K562 (cell line): ENCODE results near the gene ABCF3. TPM values are rescaled to one million over a fixed set of nuclear protein-coding genes. Genes with fewer than 3 reads are reported as not detected.

ENCODE experiments used
- CC2D1A ChIP-seq: fragments of 450-650 bp; IDR thresholded peaks from 2 replicates; pipeline ENCODE4 v1.6.1; 2017; ENCODE audit warnings: mild to moderate bottlenecking
- CHD2 ChIP-seq: IDR thresholded peaks from 2 replicates; pipeline ENCODE4 v1.6.1; 2011; ENCODE audit warnings: low read depth, low read length
- DNMT1 ChIP-seq: fragments of 450-650 bp; IDR thresholded peaks from 2 replicates; pipeline ENCODE4 v1.6.1; 2016; ENCODE audit warnings: antibody characterized with exemption, mild to moderate bottlenecking
- HDAC2 ChIP-seq: fragments of 450-650 bp; IDR thresholded peaks from 2 replicates; pipeline ENCODE4 v1.6.1; 2016; ENCODE audit warnings: mild to moderate bottlenecking
- HDGF ChIP-seq: fragments of 450-650 bp; IDR thresholded peaks from 2 replicates; pipeline ENCODE4 v1.6.1; 2016
- NBN ChIP-seq: fragments of 450-650 bp; IDR thresholded peaks from 2 replicates; pipeline ENCODE4 v1.6.1; 2016; ENCODE audit warnings: low read depth, mild to moderate bottlenecking
- PHF8 ChIP-seq: fragments of 200-600 bp; sonication (generic); IDR thresholded peaks from 2 replicates; pipeline ENCODE4 v1.6.1; 2012; ENCODE audit warnings: mixed run types, mild to moderate bottlenecking, inconsistent platforms, low read length, moderate library complexity, borderline replicate concordance
- SIN3B ChIP-seq: fragments of 450-650 bp; IDR thresholded peaks from 2 replicates; pipeline ENCODE4 v1.6.1; 2017; ENCODE audit warnings: low read depth, mild to moderate bottlenecking, moderate library complexity
- SREBF2 ChIP-seq: sonication (generic); formaldehyde crosslinking; IDR thresholded peaks from 2 replicates; pipeline ENCODE4 v1.4.0; 2020; ENCODE audit warnings: mild to moderate bottlenecking, missing genetic modification reagents
- STAT5B ChIP-seq: fragments of 250-450 bp; sonication (Bioruptor Pico); IDR thresholded peaks from 2 replicates; pipeline ENCODE4 v1.8.0; 2021; ENCODE audit warnings: mild to moderate bottlenecking, inconsistent platforms
- TAF1 ChIP-seq: IDR thresholded peaks from 2 replicates; pipeline ENCODE4 v1.6.1; 2011; ENCODE audit warnings: mild to moderate bottlenecking, low read length, moderate library complexity; ENCODE audit not compliant: insufficient read depth, control insufficient read depth, severe bottlenecking; ENCODE audit errors: extremely low read depth
- TCF7 ChIP-seq: sonication (generic); IDR thresholded peaks from 2 replicates; pipeline ENCODE4 v1.6.1; 2016; ENCODE audit warnings: antibody characterized with exemption, borderline replicate concordance
- ZBTB1 ChIP-seq: sonication (generic); formaldehyde crosslinking; IDR thresholded peaks from 2 replicates; pipeline ENCODE4 v1.8.1; 2023; ENCODE audit warnings: missing genetic modification reagents, low read depth, mild to moderate bottlenecking, borderline replicate concordance
- ZNF717 ChIP-seq: fragments of 250-450 bp; sonication (Bioruptor Pico); IDR thresholded peaks from 2 replicates; pipeline ENCODE4 v1.5.0; 2021
- polyA plus RNA-seq, 8 experiments: library from polyadenylated mRNA; depleted of rRNA in 4 of 8; stranded (reverse) in 5 of 8; unstranded in 3 of 8; fragments of >200 nt; fragmentation: Nextera tagmentation in 2 of 8; fragmentation: Illumina TruSeq in 1 of 8; extraction: Ambion mirVana in 2 of 8; extraction: Trizol in 1 of 8; gene quantifications; 2 replicates each; pipeline versions ENCODE4 v1.2.1 to v1.2.3, GENCODE V29; 2011 to 2014; ENCODE audit warnings: inconsistent platforms in 1 of 8, missing spikeins in 1 of 8
- total RNA-seq, 7 experiments: library from RNA; depleted of rRNA in 6 of 7; stranded (reverse); fragments of >200 nt in 6 of 7; fragmentation: Illumina TruSeq in 2 of 7; extraction: Trizol in 2 of 7; gene quantifications; 2 replicates each; pipeline versions ENCODE4 v1.2.1 to v1.2.3, GENCODE V29; 2011 to 2021; ENCODE audit warnings: low replicate concordance in 1 of 7
- TF ChIP-seq, protein P1 (sequence below): fragments of 450-650 bp; conservative IDR thresholded peaks from 2 replicates; pipeline ENCODE4 v1.6.1; 2016; ENCODE audit warnings: missing genetic modification characterization, low read depth, mild to moderate bottlenecking, control low read depth, missing compliant biosample characterization
- TF ChIP-seq, protein P2 (sequence below): sonication (generic); formaldehyde crosslinking; IDR thresholded peaks from 2 replicates; pipeline ENCODE4 v1.5.0; 2020; ENCODE audit warnings: missing genetic modification reagents
- TF ChIP-seq, protein P3 (sequence below), 2 experiments: IDR thresholded peaks; 2 replicates each; pipeline ENCODE4 v1.6.1; 2012; ENCODE audit warnings: improper control_type of control experiment in 2 of 2, low read depth in 2 of 2, low read length in 2 of 2, borderline replicate concordance in 1 of 2
- TF ChIP-seq, protein P4 (sequence below): sonication (generic); formaldehyde crosslinking; IDR thresholded peaks from 2 replicates; pipeline ENCODE4 v1.8.0; 2022; ENCODE audit warnings: mild to moderate bottlenecking, low read depth, missing genetic modification reagents
- TF ChIP-seq, protein P5 (sequence below), 2 experiments: fragments of 450-650 bp in 1 of 2; sonication (generic) in 1 of 2; formaldehyde crosslinking in 1 of 2; IDR thresholded peaks in 1 of 2; conservative IDR thresholded peaks in 1 of 2; 2 replicates each; pipeline versions ENCODE4 v1.6.1 to v1.8.1; 2016 to 2023; ENCODE audit warnings: mild to moderate bottlenecking in 2 of 2, moderate library complexity in 2 of 2, inconsistent platforms in 1 of 2, missing genetic modification reagents in 1 of 2
- TF ChIP-seq, protein P6 (sequence below): fragments of 450-650 bp; IDR thresholded peaks from 2 replicates; pipeline ENCODE4 v1.6.1; 2016; ENCODE audit warnings: low read depth, mild to moderate bottlenecking, moderate library complexity

The ABCF3 gene
- total and polyA plus RNA-seq, 9 of the 15 experiments (the other 6 are each of a cell fraction or from before 2014, with no cell fraction given): 6.7 to 77.9 (median 45.1) TPM

DNA sequence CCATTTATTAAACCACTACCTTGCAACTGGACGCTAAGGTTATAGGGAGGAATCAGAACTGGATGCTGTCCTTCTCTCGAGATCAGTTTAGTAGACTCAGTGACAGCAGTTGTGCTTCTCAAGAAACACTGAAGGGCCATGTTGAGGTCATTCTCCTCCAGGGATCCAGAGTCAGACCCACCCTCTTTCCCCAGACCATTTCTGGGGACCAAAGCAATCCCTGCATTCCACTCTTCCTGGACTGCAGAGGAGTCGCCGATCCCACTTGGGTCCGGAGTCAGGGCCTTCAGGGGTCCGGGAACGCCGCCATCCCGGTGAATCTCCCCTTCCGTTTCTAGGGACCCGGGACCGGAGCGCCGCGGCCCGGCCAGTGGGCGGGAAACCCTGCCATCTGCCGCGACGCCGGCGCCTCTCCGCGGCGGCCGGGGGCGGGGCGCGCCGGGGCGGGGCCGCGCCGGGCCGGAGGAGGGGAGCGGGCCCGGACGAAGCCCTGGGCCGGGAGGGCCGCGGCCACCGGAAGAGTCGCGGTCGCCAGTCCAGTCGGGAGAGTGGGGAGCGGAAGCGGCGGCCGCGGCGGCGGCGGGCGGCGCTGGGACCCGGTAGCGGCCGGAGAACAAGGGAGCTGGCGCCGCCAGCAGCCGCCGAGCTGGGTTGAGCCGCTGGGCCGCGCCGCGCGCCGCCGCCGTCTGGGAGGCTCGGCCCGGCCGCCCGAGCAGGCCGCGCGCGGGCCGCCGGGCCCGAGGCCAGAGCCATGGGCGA is 30.9 kb upstream of the ABCF3 start, which contains the start of gene DVL3 (continued):
- TF ChIP-seq, protein P1, sequence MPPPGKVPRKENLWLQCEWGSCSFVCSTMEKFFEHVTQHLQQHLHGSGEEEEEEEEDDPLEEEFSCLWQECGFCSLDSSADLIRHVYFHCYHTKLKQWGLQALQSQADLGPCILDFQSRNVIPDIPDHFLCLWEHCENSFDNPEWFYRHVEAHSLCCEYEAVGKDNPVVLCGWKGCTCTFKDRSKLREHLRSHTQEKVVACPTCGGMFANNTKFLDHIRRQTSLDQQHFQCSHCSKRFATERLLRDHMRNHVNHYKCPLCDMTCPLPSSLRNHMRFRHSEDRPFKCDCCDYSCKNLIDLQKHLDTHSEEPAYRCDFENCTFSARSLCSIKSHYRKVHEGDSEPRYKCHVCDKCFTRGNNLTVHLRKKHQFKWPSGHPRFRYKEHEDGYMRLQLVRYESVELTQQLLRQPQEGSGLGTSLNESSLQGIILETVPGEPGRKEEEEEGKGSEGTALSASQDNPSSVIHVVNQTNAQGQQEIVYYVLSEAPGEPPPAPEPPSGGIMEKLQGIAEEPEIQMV (tag): peak; percentile 97
- TF ChIP-seq STAT5B (CRISPR knock-in tag): no peak
- TF ChIP-seq ZNF717 (CRISPR knock-in tag): no peak
- TF ChIP-seq CC2D1A: peak; percentile 95
- TF ChIP-seq ZBTB1 (CRISPR knock-in tag): peak; percentile 13; the same call in 1 of the 2 replicates
- TF ChIP-seq, protein P2, sequence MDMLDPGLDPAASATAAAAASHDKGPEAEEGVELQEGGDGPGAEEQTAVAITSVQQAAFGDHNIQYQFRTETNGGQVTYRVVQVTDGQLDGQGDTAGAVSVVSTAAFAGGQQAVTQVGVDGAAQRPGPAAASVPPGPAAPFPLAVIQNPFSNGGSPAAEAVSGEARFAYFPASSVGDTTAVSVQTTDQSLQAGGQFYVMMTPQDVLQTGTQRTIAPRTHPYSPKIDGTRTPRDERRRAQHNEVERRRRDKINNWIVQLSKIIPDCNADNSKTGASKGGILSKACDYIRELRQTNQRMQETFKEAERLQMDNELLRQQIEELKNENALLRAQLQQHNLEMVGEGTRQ (CRISPR knock-in tag): no peak
- TF ChIP-seq, protein P3, sequence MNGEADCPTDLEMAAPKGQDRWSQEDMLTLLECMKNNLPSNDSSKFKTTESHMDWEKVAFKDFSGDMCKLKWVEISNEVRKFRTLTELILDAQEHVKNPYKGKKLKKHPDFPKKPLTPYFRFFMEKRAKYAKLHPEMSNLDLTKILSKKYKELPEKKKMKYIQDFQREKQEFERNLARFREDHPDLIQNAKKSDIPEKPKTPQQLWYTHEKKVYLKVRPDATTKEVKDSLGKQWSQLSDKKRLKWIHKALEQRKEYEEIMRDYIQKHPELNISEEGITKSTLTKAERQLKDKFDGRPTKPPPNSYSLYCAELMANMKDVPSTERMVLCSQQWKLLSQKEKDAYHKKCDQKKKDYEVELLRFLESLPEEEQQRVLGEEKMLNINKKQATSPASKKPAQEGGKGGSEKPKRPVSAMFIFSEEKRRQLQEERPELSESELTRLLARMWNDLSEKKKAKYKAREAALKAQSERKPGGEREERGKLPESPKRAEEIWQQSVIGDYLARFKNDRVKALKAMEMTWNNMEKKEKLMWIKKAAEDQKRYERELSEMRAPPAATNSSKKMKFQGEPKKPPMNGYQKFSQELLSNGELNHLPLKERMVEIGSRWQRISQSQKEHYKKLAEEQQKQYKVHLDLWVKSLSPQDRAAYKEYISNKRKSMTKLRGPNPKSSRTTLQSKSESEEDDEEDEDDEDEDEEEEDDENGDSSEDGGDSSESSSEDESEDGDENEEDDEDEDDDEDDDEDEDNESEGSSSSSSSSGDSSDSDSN (IDR thresholded peaks at IDR 0.05; ENCODE audit: borderline replicate concordance in 1 of 2, low read depth in 2 of 2, low read length in 2 of 2): peak in 1 of 2 experiments; percentile 67; a peak in 2 of 4 replicates
- TF ChIP-seq SIN3B: no peak
- TF ChIP-seq CHD2: 0 out of 2 replicates have a peak, but pooled peaks have one; percentile 18
- TF ChIP-seq HDGF: no peak
- no peak for TF ChIP-seq TCF7
- no peak for TF ChIP-seq DNMT1
- TF ChIP-seq, protein P4, sequence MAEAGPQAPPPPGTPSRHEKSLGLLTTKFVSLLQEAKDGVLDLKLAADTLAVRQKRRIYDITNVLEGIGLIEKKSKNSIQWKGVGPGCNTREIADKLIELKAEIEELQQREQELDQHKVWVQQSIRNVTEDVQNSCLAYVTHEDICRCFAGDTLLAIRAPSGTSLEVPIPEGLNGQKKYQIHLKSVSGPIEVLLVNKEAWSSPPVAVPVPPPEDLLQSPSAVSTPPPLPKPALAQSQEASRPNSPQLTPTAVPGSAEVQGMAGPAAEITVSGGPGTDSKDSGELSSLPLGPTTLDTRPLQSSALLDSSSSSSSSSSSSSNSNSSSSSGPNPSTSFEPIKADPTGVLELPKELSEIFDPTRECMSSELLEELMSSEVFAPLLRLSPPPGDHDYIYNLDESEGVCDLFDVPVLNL (CRISPR knock-in tag): no peak
- no peak for TF ChIP-seq SREBF2 (CRISPR knock-in tag)
- TF ChIP-seq, protein P5, sequence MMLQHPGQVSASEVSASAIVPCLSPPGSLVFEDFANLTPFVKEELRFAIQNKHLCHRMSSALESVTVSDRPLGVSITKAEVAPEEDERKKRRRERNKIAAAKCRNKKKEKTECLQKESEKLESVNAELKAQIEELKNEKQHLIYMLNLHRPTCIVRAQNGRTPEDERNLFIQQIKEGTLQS (IDR thresholded peaks at IDR 0.05): 0 out of 2 replicates have a peak, but pooled peaks have one; percentile 34
- TF ChIP-seq, protein P5 (CRISPR knock-in tag; conservative IDR thresholded peaks at IDR 0.05): no peak
- TF ChIP-seq, protein P6, sequence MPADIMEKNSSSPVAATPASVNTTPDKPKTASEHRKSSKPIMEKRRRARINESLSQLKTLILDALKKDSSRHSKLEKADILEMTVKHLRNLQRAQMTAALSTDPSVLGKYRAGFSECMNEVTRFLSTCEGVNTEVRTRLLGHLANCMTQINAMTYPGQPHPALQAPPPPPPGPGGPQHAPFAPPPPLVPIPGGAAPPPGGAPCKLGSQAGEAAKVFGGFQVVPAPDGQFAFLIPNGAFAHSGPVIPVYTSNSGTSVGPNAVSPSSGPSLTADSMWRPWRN: no peak
- TF ChIP-seq PHF8: peak; percentile 62; the same call in 1 of the 2 replicates
- 0 out of 2 replicates have a peak, but pooled peaks have one; percentile 35 for TF ChIP-seq NBN
- TF ChIP-seq TAF1: peak; percentile 51
- 0 out of 2 replicates have a peak, but pooled peaks have one; percentile 59 for TF ChIP-seq HDAC2
